GM23338 (cell line): Measurements from ENCODE around the gene CTNS.

Experiments
- CREB1 ChIP-seq: fragments of 250-450 bp; sonication (Bioruptor Pico); IDR thresholded peaks from 2 replicates; pipeline ENCODE4 v1.5.0; 2020; ENCODE audit warnings: low read depth, mild to moderate bottlenecking, moderate library complexity
- CTCF ChIP-seq, 2 experiments: fragments of 200-600 bp in 1 of 2; sonication (generic) in 1 of 2; conservative IDR thresholded peaks; 2 replicates each; pipeline versions ENCODE4 v1.5.1 to v1.6.1; 2016 to 2017; ENCODE audit warnings: antibody characterized with exemption in 2 of 2, low read depth in 2 of 2, mild to moderate bottlenecking in 2 of 2, moderate library complexity in 1 of 2
- EZH2 ChIP-seq: fragments of 200-600 bp; sonication (generic); IDR thresholded peaks from one replicate; pipeline ENCODE4 v1.8.0; 2017; ENCODE audit warnings: antibody characterized with exemption, mild to moderate bottlenecking, low read depth; ENCODE audit not compliant: unreplicated experiment
- EZH2phosphoT487 ChIP-seq: fragments of 200-600 bp; sonication (generic); IDR thresholded peaks from one replicate; pipeline ENCODE4 v1.8.1; 2018; ENCODE audit warnings: antibody characterized with exemption; ENCODE audit not compliant: unreplicated experiment
- JUNB ChIP-seq: IDR thresholded peaks from one replicate; pipeline ENCODE4 v1.6.1; 2016; ENCODE audit warnings: antibody characterized with exemption; ENCODE audit not compliant: unreplicated experiment
- NANOG ChIP-seq: IDR thresholded peaks from 2 replicates; pipeline ENCODE4 v1.6.1; 2016; ENCODE audit warnings: antibody characterized with exemption, borderline replicate concordance
- POLR2AphosphoS5 ChIP-seq: IDR thresholded peaks from 2 replicates; pipeline ENCODE4 v1.6.1; 2016; ENCODE audit warnings: antibody characterized with exemption, low read depth
- STAT1 ChIP-seq: IDR thresholded peaks from one replicate; pipeline ENCODE4 v1.6.1; 2016; ENCODE audit warnings: antibody characterized with exemption; ENCODE audit not compliant: unreplicated experiment
- ZNF114 ChIP-seq: fragments of 250-450 bp; sonication (Bioruptor Pico); IDR thresholded peaks from 2 replicates; pipeline ENCODE4 v1.5.0; 2020; ENCODE audit warnings: mild to moderate bottlenecking, moderate library complexity
- ZNF331 ChIP-seq: fragments of 250-450 bp; sonication (Bioruptor Pico); IDR thresholded peaks from 2 replicates; pipeline ENCODE4 v1.5.0; 2020; ENCODE audit warnings: low read depth, mild to moderate bottlenecking, moderate library complexity
- ZNF462 ChIP-seq: fragments of 250-450 bp; sonication (Bioruptor Pico); IDR thresholded peaks from 2 replicates; pipeline ENCODE4 v1.5.0; 2020; ENCODE audit warnings: mild to moderate bottlenecking, moderate library complexity
- TF ChIP-seq, protein P1 (sequence below): IDR thresholded peaks from one replicate; pipeline ENCODE4 v1.6.1; 2018; ENCODE audit warnings: antibody characterized with exemption; ENCODE audit not compliant: unreplicated experiment
- TF ChIP-seq, protein P2 (sequence below): IDR thresholded peaks from 2 replicates; pipeline ENCODE4 v1.6.1; 2016; ENCODE audit warnings: antibody characterized with exemption

DNA sequence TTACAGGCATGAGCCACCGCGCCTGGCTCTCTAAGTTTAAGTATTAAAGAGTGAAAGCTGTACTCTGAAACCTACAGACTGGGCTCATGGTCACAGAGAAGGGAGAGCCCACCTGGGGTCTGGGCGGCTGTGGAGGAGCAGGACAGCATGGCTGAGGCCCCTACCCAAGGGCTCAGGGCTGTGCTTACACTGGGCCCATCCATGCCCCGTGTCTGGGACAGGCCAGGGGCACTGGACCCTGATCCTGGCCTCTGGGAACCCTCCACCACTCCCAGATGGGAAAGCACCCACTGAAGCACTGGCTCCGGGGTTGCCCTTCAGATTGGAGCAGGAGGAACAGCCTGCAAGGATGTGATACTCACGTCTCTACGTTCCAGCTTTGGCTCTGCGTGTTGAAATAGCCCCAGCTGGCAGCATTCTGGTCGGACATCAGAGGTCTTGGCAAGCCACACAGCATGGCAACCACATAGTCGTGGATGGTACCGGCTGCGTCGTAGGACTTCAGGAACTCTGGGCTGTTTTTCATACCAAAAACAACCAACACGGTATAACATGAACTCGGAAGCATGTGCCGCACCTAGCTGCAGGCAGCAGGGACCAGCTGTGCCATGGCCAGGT, 13.5 kb upstream of the CTNS start:
- no peak for TF ChIP-seq EZH2
- no peak for TF ChIP-seq CTCF (conservative IDR thresholded peaks at IDR 0.05; ENCODE audit: low read depth in 2 of 2)
- TF ChIP-seq POLR2AphosphoS5, result no peak
- TF ChIP-seq ZNF114 (CRISPR knock-in tag), result no peak
- no peak for TF ChIP-seq STAT1
- TF ChIP-seq, protein P1, sequence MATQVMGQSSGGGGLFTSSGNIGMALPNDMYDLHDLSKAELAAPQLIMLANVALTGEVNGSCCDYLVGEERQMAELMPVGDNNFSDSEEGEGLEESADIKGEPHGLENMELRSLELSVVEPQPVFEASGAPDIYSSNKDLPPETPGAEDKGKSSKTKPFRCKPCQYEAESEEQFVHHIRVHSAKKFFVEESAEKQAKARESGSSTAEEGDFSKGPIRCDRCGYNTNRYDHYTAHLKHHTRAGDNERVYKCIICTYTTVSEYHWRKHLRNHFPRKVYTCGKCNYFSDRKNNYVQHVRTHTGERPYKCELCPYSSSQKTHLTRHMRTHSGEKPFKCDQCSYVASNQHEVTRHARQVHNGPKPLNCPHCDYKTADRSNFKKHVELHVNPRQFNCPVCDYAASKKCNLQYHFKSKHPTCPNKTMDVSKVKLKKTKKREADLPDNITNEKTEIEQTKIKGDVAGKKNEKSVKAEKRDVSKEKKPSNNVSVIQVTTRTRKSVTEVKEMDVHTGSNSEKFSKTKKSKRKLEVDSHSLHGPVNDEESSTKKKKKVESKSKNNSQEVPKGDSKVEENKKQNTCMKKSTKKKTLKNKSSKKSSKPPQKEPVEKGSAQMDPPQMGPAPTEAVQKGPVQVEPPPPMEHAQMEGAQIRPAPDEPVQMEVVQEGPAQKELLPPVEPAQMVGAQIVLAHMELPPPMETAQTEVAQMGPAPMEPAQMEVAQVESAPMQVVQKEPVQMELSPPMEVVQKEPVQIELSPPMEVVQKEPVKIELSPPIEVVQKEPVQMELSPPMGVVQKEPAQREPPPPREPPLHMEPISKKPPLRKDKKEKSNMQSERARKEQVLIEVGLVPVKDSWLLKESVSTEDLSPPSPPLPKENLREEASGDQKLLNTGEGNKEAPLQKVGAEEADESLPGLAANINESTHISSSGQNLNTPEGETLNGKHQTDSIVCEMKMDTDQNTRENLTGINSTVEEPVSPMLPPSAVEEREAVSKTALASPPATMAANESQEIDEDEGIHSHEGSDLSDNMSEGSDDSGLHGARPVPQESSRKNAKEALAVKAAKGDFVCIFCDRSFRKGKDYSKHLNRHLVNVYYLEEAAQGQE, result no peak
- TF ChIP-seq EZH2phosphoT487, result no peak
- no peak for TF ChIP-seq JUNB
- no peak for TF ChIP-seq CREB1 (CRISPR knock-in tag)
- TF ChIP-seq, protein P2, sequence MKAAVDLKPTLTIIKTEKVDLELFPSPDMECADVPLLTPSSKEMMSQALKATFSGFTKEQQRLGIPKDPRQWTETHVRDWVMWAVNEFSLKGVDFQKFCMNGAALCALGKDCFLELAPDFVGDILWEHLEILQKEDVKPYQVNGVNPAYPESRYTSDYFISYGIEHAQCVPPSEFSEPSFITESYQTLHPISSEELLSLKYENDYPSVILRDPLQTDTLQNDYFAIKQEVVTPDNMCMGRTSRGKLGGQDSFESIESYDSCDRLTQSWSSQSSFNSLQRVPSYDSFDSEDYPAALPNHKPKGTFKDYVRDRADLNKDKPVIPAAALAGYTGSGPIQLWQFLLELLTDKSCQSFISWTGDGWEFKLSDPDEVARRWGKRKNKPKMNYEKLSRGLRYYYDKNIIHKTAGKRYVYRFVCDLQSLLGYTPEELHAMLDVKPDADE, result no peak
- TF ChIP-seq NANOG, result no peak
- no peak for TF ChIP-seq ZNF331 (CRISPR knock-in tag)
- no peak for TF ChIP-seq ZNF462
